ENCODE results near the gene GAB2. TPM values are rescaled to one million over a fixed set of nuclear protein-coding genes. Genes with fewer than 3 reads are reported as not detected.
A peak's percentile ranks its signal among the peaks of the same experiment; 100 is the strongest.

Gene GAB2
- total RNA-seq, 5 donors from 2014 or later (not counting 1 experiment from before 2014, with no cell fraction given) = 5.4 to 17.2 (median 8.8) TPM

DNA sequence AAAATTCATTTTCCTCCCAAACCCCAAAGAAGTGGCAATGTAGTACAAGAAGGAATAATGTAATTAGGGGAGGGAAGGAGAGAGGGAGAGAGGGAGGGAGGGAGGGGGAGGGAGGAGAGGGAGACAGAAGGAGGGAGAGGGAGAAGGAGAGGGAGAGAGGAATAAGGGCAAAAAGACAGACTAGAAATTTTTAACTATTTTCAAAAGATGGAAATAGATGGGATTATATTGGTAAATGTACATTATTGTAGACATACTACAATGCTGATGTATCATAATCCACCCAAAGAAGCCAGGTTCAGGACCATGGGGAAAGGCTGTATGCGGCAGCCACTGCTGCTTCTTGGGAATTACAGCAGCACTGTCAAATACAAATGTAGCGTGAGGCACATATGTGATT, 74.3 kb downstream of the GAB2 start:
- H3K4me3 ChIP-seq (ENCODE audit: control insufficient read depth in 1 of 2, extremely low read depth in 1 of 2, low read length in 1 of 2) = no peak overlapping the region
- H3K36me3 ChIP-seq (ENCODE audit: control insufficient read depth in 2 of 2, extremely low read depth in 1 of 2, insufficient read depth in 1 of 2, low read length in 1 of 2) = no peaks in the 10 kb centered on the region
- Mint-ChIP-seq H3K4me1 (peaks cover 7 to 19% (median 9%) of the 10 kb centered on the region in 3 donors), H3K27ac (no peak overlapping the region), H3K27me3 (peaks cover 3 to 4% of the 10 kb centered on the region in 2 donors), H3K4me3 (no peak overlapping the region), H3K9me3 (no peaks in the 10 kb centered on the region), H3K36me3 (peaks cover 6% of the 10 kb centered on the region)
- no peak overlapping the region for H3K27ac ChIP-seq (ENCODE audit: low read length)
- H3K9me3 ChIP-seq = no peaks in the 10 kb centered on the region
- ChIA-PET CTCF (interaction anchor here in 1 of 2 donors (0.6 kb wide), 1 partner anchor 36 kb away, joined by 4 read pairs; no protein-coding TSS in a partner anchor), POLR2A (no interaction called here)
- no peaks in the 10 kb centered on the region for H3K4me1 ChIP-seq (ENCODE audit: control insufficient read depth in 1 of 2, extremely low read depth in 1 of 2, insufficient read depth in 2 of 2, low read length in 2 of 2)
- DNase-seq = no peak
- ATAC-seq (replicated peaks in 1 of 4) = no peak
- no peaks in the 10 kb centered on the region for H3K27me3 ChIP-seq (replicated peaks in 1 of 2; ENCODE audit: control insufficient read depth in 2 of 2, extremely low read depth in 1 of 2, insufficient read depth in 2 of 2, low read length in 1 of 2)
- WGBS (ENCODE audit: insufficient coverage) = 100% methylated on average over 1 of the region's 2 CpGs

DNA sequence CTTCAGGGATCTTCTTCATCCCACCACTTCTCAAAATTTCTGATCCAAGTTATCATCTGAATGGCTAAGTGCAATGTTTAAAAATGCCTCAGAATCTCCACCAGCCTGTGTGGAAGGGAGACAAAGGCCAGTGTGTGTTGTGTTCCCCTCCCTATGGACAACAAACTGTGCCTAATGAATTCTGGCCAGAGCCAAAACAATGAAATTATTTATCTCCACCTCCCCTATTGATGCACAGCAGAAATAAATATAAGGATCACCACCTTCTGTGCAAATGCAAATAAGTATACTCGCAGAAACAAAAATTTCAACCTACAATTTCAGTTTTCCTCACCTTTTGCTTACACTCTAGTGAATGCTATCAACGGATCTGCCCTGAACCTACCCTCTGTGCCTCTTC, 75.8 kb downstream of the GAB2 start:
- Histone ChIP-seq H3K4me1 (ENCODE audit: control insufficient read depth in 1 of 2, extremely low read depth in 1 of 2, insufficient read depth in 2 of 2, low read length in 2 of 2) (no peaks in the 10 kb centered on the region), H3K4me3 (ENCODE audit: control insufficient read depth in 1 of 2, extremely low read depth in 1 of 2, low read length in 1 of 2) (no peak overlapping the region), H3K9me3 (no peaks in the 10 kb centered on the region), H3K27me3 (replicated peaks in 1 of 2; ENCODE audit: control insufficient read depth in 2 of 2, extremely low read depth in 1 of 2, insufficient read depth in 2 of 2, low read length in 1 of 2) (no peaks in the 10 kb centered on the region), H3K36me3 (ENCODE audit: control insufficient read depth in 2 of 2, extremely low read depth in 1 of 2, insufficient read depth in 1 of 2, low read length in 1 of 2) (no peaks in the 10 kb centered on the region), H3K27ac (ENCODE audit: low read length) (no peak overlapping the region)
- no peak for DNase-seq
- H3K36me3 Mint-ChIP-seq = peaks cover 5% of the 10 kb centered on the region
- 100% methylated on average over 2 of the region's 2 CpGs for WGBS (ENCODE audit: insufficient coverage)
- H3K4me1 Mint-ChIP-seq = peaks cover 7 to 20% (median 8%) of the 10 kb centered on the region in 3 donors
- CTCF ChIA-PET = interaction anchor here in 1 of 2 donors (0.6 kb wide), 1 partner anchor 31 kb away, joined by 4 read pairs; no protein-coding TSS in a partner anchor
- no peak overlapping the region for H3K27ac Mint-ChIP-seq
- peaks cover 3 to 4% of the 10 kb centered on the region in 2 donors for H3K27me3 Mint-ChIP-seq
- H3K9me3 Mint-ChIP-seq = no peaks in the 10 kb centered on the region
- ATAC-seq (replicated peaks in 1 of 4) = no peak
- H3K4me3 Mint-ChIP-seq = no peak overlapping the region
- POLR2A ChIA-PET = no interaction called here

GRCh38 chr11:78340530-78340929, 77.1 kb downstream of the GAB2 start:
- DNase-seq (no peak), ATAC-seq (replicated peaks in 1 of 4) (no peak)
- Mint-ChIP-seq H3K4me1 (peaks cover 7 to 20% (median 8%) of the 10 kb centered on the region in 3 donors), H3K4me3 (no peak overlapping the region), H3K36me3 (no peaks in the 10 kb centered on the region), H3K27me3 (no peaks in the 10 kb centered on the region), H3K27ac (no peak overlapping the region), H3K9me3 (no peaks in the 10 kb centered on the region)
- Histone ChIP-seq H3K36me3 (ENCODE audit: control insufficient read depth in 2 of 2, extremely low read depth in 1 of 2, insufficient read depth in 1 of 2, low read length in 1 of 2) (no peaks in the 10 kb centered on the region), H3K9me3 (no peaks in the 10 kb centered on the region), H3K4me3 (ENCODE audit: control insufficient read depth in 1 of 2, extremely low read depth in 1 of 2, low read length in 1 of 2) (no peak overlapping the region), H3K27me3 (replicated peaks in 1 of 2; ENCODE audit: control insufficient read depth in 2 of 2, extremely low read depth in 1 of 2, insufficient read depth in 2 of 2, low read length in 1 of 2) (no peaks in the 10 kb centered on the region), H3K4me1 (ENCODE audit: control insufficient read depth in 1 of 2, extremely low read depth in 1 of 2, insufficient read depth in 2 of 2, low read length in 2 of 2) (no peaks in the 10 kb centered on the region), H3K27ac (ENCODE audit: low read length) (no peak overlapping the region)
- CTCF ChIA-PET = interaction anchor here (0.6 to 0.7 kb wide), 3 partner anchors 10 to 42 kb away, joined by 3 to 4 read pairs (median 3); no protein-coding TSS in a partner anchor
- WGBS (ENCODE audit: insufficient coverage) = 100% methylated on average over 1 of the region's 2 CpGs
- POLR2A ChIA-PET = no interaction called here

- POLR2A ChIA-PET = interaction anchor here in 1 of 2 donors (0.5 kb wide), 1 partner anchor 251 kb away, joined by 3 read pairs; no protein-coding TSS in a partner anchor
- Histone ChIP-seq H3K27ac (ENCODE audit: low read length) (no peak overlapping the region), H3K9me3 (no peaks in the 10 kb centered on the region), H3K27me3 (replicated peaks in 1 of 2; ENCODE audit: control insufficient read depth in 2 of 2, extremely low read depth in 1 of 2, insufficient read depth in 2 of 2, low read length in 1 of 2) (no peaks in the 10 kb centered on the region), H3K36me3 (ENCODE audit: control insufficient read depth in 2 of 2, extremely low read depth in 1 of 2, insufficient read depth in 1 of 2, low read length in 1 of 2) (no peaks in the 10 kb centered on the region), H3K4me1 (ENCODE audit: control insufficient read depth in 1 of 2, extremely low read depth in 1 of 2, insufficient read depth in 2 of 2, low read length in 2 of 2) (no peaks in the 10 kb centered on the region), H3K4me3 (ENCODE audit: control insufficient read depth in 1 of 2, extremely low read depth in 1 of 2, low read length in 1 of 2) (no peak overlapping the region)
- WGBS (ENCODE audit: insufficient coverage) = 80% methylated on average over 1 of the region's 3 CpGs
- Mint-ChIP-seq H3K4me1 (peaks cover 7 to 20% (median 8%) of the 10 kb centered on the region in 3 donors), H3K9me3 (no peaks in the 10 kb centered on the region), H3K27ac (peak overlapping the region in 1 of 2 donors; percentile 7), H3K27me3 (no peaks in the 10 kb centered on the region), H3K4me3 (no peak overlapping the region), H3K36me3 (no peaks in the 10 kb centered on the region)
- CTCF ChIA-PET = interaction anchor here (0.6 kb wide), 3 partner anchors 11 to 80 kb away, joined by 3 to 4 read pairs (median 3); no protein-coding TSS in a partner anchor
- no peak for DNase-seq
- ATAC-seq (replicated peaks in 1 of 4) = no peak
Observed at GRCh38 chr11:78339945-78340344, 77.7 kb downstream of the GAB2 start.

DNA sequence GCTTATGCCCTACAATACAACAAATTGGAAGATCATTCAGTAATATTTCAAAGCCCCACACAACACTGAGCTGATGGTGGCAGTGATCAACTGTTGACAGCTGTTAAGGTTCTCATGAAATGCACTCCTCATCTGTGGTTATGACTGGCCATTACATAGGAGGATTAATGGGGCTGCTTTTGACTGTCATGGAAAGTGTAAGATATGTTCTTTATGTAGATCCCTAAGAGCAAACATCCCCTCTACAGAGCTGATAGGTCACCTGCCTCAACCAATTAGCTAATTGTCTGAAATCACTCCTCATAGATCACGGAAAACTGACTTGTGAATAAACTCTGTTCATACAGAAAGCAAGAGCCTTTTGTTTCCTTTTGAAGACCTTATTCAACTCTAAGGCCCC, 78.1 kb downstream of the GAB2 start:
- no CpG with 5 or more reads among the region's 1 CpG for WGBS (ENCODE audit: insufficient coverage)
- Histone ChIP-seq H3K9me3 (no peaks in the 10 kb centered on the region), H3K27ac (ENCODE audit: low read length) (no peak overlapping the region), H3K27me3 (replicated peaks in 1 of 2; ENCODE audit: control insufficient read depth in 2 of 2, extremely low read depth in 1 of 2, insufficient read depth in 2 of 2, low read length in 1 of 2) (no peaks in the 10 kb centered on the region), H3K4me3 (ENCODE audit: control insufficient read depth in 1 of 2, extremely low read depth in 1 of 2, low read length in 1 of 2) (no peak overlapping the region), H3K4me1 (ENCODE audit: control insufficient read depth in 1 of 2, extremely low read depth in 1 of 2, insufficient read depth in 2 of 2, low read length in 2 of 2) (no peaks in the 10 kb centered on the region), H3K36me3 (ENCODE audit: control insufficient read depth in 2 of 2, extremely low read depth in 1 of 2, insufficient read depth in 1 of 2, low read length in 1 of 2) (no peaks in the 10 kb centered on the region)
- H3K9me3 Mint-ChIP-seq = no peaks in the 10 kb centered on the region
- H3K36me3 Mint-ChIP-seq = no peaks in the 10 kb centered on the region
- DNase-seq = no peak
- H3K4me1 Mint-ChIP-seq = peaks cover 7 to 20% (median 8%) of the 10 kb centered on the region in 3 donors
- no peak overlapping the region for H3K4me3 Mint-ChIP-seq
- H3K27me3 Mint-ChIP-seq = no peaks in the 10 kb centered on the region
- ChIA-PET CTCF (interaction anchor here in 1 of 2 donors (0.6 kb wide), 1 partner anchor 80 kb away, joined by 3 read pairs; no protein-coding TSS in a partner anchor), POLR2A (interaction anchor here in 1 of 2 donors (0.5 kb wide), 1 partner anchor 250 kb away, joined by 3 read pairs; no protein-coding TSS in a partner anchor)
- H3K27ac Mint-ChIP-seq = no peak overlapping the region
- no peak for ATAC-seq (replicated peaks in 1 of 4)

DNA sequence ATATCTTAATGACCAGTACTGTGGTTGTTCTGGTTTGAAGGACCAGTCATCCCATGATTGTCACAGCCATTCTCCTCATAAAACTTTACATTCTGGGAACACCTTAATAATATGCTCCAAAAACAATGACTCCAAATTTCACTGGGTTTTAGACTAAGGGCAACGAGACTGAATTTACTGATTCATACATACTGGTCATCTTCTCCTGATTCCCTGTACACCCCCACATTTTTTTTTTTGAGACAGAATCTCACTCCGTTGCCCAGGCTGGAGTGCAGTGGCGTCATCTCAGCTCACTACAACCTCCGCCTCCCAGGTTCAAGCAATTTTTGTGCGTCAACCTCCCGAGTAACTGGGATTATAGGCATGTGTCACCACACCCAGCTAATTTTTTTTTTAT, 78.9 kb downstream of the GAB2 start:
- Mint-ChIP-seq H3K36me3 (no peaks in the 10 kb centered on the region), H3K4me1 (peaks cover 7 to 20% (median 8%) of the 10 kb centered on the region in 3 donors), H3K4me3 (no peak overlapping the region), H3K27ac (no peak overlapping the region), H3K27me3 (no peaks in the 10 kb centered on the region), H3K9me3 (no peaks in the 10 kb centered on the region)
- ATAC-seq (replicated peaks in 1 of 4) (no peak), DNase-seq (no peak)
- ChIA-PET CTCF (no interaction called here), POLR2A (no interaction called here)
- no CpG with 5 or more reads among the region's 6 CpGs for WGBS (ENCODE audit: insufficient coverage)
- Histone ChIP-seq H3K27ac (ENCODE audit: low read length) (no peak overlapping the region), H3K4me1 (ENCODE audit: control insufficient read depth in 1 of 2, extremely low read depth in 1 of 2, insufficient read depth in 2 of 2, low read length in 2 of 2) (no peaks in the 10 kb centered on the region), H3K9me3 (no peaks in the 10 kb centered on the region), H3K4me3 (ENCODE audit: control insufficient read depth in 1 of 2, extremely low read depth in 1 of 2, low read length in 1 of 2) (no peak overlapping the region), H3K27me3 (replicated peaks in 1 of 2; ENCODE audit: control insufficient read depth in 2 of 2, extremely low read depth in 1 of 2, insufficient read depth in 2 of 2, low read length in 1 of 2) (no peaks in the 10 kb centered on the region), H3K36me3 (ENCODE audit: control insufficient read depth in 2 of 2, extremely low read depth in 1 of 2, insufficient read depth in 1 of 2, low read length in 1 of 2) (no peaks in the 10 kb centered on the region)

All from T-cell (primary cell).